Prostate gland (tissue), 2 donors: Measurements from ENCODE around the gene TRRAP. TPM values are rescaled to one million over a fixed set of nuclear protein-coding genes. Genes with fewer than 3 reads are reported as not detected.
A peak's percentile ranks its signal among the peaks of the same experiment; 100 is the strongest.
"Not testable (repeated sequence)": the region's sequence is repeated elsewhere in the genome, so short reads cannot be mapped to it uniquely, and the experiment has no call there.

ENCODE experiments used
- DNase-seq: peaks from one replicate; pipeline ENCODE4 v3.0.0-alpha.2; 2019; ENCODE audit warnings: low spot score
- H3K27ac ChIP-seq, 2 donors: fragments of 200-600 bp; sonication (generic); 2 replicates each; pipeline ENCODE4 v1.5.1; 2017 to 2019
- H3K27me3 ChIP-seq: fragments of 200-600 bp; sonication (generic); replicated peaks from 2 replicates; pipeline ENCODE4 v1.5.1; 2019; ENCODE audit not compliant: insufficient read depth
- H3K36me3 ChIP-seq, 2 donors: fragments of 200-600 bp; sonication (generic); 1 replicate in 1 of 2; 2 replicates in 1 of 2; pipeline versions ENCODE4 v1.5.1 to v1.8.1; 2017 to 2019
- H3K4me1 ChIP-seq: fragments of 200-600 bp; sonication (generic); replicated peaks from 2 replicates; pipeline ENCODE4 v1.5.1; 2019
- H3K4me3 ChIP-seq, 2 donors: fragments of 200-600 bp; sonication (generic); 2 replicates each; pipeline ENCODE4 v1.5.1; 2017 to 2019
- H3K9me3 ChIP-seq: fragments of 200-600 bp; sonication (generic); 2 replicates; pipeline ENCODE4 v1.5.1; 2017
- POLR2A ChIP-seq: fragments of 450-650 bp; IDR thresholded peaks from one replicate; pipeline ENCODE4 v1.6.1; 2016; ENCODE audit warnings: antibody characterized with exemption, mild to moderate bottlenecking
- POLR2AphosphoS5 ChIP-seq: sonication (generic); formaldehyde crosslinking; IDR thresholded peaks from one replicate; pipeline ENCODE4 v1.6.1; 2017; ENCODE audit warnings: antibody characterized with exemption
- WGBS: methylation state at CpG from one replicate; pipeline ENCODE4 v1.1.5; 2018; 5-methylcytosine and 5-hydroxymethylcytosine counted together
- intact Hi-C: fragments of 100-400 bp; cut with DNase I; formaldehyde crosslinking; loops from one replicate; pipeline ENCODE4 v1.14.2; 2022
- total RNA-seq, 2 donors: library from RNA; depleted of rRNA; stranded (reverse); fragments of >200 nt; gene quantifications; one replicate each; pipeline ENCODE4 v1.1.0, GENCODE V29; 2016
- TF ChIP-seq, protein P1 (sequence below), 4 experiments: fragments of 200-600 bp in 2 of 4; fragments of 450-650 bp in 2 of 4; sonication (generic) in 2 of 4; IDR thresholded peaks; 1 replicate in 3 of 4; 2 replicates in 1 of 4; pipeline ENCODE4 v1.5.1; 2016 to 2019; ENCODE audit warnings: antibody characterized with exemption in 4 of 4, mild to moderate bottlenecking in 2 of 4, moderate library complexity in 2 of 4

TRRAP gene
- total RNA-seq, 2 donors from 2014 or later = 38.3 to 87.4 TPM

DNA sequence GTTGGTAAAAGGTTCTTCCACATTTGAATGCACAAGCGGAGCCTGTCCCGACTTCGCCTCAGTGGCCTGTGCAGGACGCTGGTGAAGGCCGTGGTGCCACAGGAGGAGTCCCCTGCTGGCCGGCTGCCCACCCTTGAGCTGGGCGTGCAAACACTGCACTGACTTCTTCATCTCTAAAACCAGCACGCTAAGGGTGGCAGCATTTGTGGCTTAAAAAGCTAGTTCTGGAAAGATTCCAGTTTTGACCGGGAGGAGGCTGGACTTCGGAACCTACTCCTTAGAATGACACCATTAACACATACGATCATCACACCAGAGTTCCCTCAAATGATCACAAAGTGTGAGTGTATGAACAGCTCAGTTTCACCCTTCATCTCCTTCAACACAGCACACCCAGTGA lies 163.2 kb downstream of the TRRAP start:
- Histone ChIP-seq H3K9me3 (no peaks in the 10 kb centered on the region), H3K27me3 (no peaks in the 10 kb centered on the region), H3K27ac (no peak overlapping the region), H3K4me3 (no peak overlapping the region), H3K4me1 (peaks cover 6% of the 10 kb centered on the region), H3K36me3 (peaks cover 0 to 8% of the 10 kb centered on the region in 2 donors)
- 67% methylated on average over 11 of the region's 11 CpGs for WGBS
- DNase-seq = no peak
- intact Hi-C loops = loop anchor here (1.0 to 2.0 kb wide), 2 partner anchors 103 to 272 kb away; partner anchors contain the start of gene SMURF1
- TF ChIP-seq, protein P1, sequence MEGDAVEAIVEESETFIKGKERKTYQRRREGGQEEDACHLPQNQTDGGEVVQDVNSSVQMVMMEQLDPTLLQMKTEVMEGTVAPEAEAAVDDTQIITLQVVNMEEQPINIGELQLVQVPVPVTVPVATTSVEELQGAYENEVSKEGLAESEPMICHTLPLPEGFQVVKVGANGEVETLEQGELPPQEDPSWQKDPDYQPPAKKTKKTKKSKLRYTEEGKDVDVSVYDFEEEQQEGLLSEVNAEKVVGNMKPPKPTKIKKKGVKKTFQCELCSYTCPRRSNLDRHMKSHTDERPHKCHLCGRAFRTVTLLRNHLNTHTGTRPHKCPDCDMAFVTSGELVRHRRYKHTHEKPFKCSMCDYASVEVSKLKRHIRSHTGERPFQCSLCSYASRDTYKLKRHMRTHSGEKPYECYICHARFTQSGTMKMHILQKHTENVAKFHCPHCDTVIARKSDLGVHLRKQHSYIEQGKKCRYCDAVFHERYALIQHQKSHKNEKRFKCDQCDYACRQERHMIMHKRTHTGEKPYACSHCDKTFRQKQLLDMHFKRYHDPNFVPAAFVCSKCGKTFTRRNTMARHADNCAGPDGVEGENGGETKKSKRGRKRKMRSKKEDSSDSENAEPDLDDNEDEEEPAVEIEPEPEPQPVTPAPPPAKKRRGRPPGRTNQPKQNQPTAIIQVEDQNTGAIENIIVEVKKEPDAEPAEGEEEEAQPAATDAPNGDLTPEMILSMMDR (IDR thresholded peaks at IDR 0.05) = no peak
- TF ChIP-seq POLR2AphosphoS5 = no peak
- TF ChIP-seq POLR2A = no peak

DNA sequence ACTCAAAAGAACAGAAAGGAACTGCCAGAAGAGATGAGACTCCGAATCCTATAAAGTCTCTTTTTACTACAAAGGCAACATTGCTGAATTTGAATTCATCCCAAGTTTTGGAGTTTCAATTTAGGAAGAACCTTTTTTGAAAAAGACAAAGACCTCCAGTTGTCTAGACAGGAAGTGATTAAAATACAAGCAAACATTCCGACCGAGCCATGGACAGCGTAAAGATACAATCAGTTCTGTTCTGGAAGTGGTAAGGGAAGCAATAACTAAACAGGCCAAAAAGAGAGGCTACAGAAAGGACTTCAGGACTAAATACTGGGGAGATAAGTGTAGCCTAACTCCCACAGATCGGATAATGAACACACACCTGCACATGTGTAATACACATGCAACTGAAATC lies 164.6 kb downstream of the TRRAP start:
- H3K4me3 ChIP-seq = no peak overlapping the region
- H3K4me1 ChIP-seq = peaks cover 6% of the 10 kb centered on the region
- H3K36me3 ChIP-seq = peaks cover 0 to 14% of the 10 kb centered on the region in 2 donors
- 12% methylated on average over 5 of the region's 5 CpGs for WGBS
- no peak overlapping the region for H3K27ac ChIP-seq
- intact Hi-C loops = no loop called here
- no peaks in the 10 kb centered on the region for H3K27me3 ChIP-seq
- no peaks in the 10 kb centered on the region for H3K9me3 ChIP-seq
- peak; percentile 37 for DNase-seq
- no peak for TF ChIP-seq POLR2A
- TF ChIP-seq, protein P1 (IDR thresholded peaks at IDR 0.05) = peak in 1 of 4 experiments; percentile 4
- TF ChIP-seq POLR2AphosphoS5 = peak; percentile 70

DNA sequence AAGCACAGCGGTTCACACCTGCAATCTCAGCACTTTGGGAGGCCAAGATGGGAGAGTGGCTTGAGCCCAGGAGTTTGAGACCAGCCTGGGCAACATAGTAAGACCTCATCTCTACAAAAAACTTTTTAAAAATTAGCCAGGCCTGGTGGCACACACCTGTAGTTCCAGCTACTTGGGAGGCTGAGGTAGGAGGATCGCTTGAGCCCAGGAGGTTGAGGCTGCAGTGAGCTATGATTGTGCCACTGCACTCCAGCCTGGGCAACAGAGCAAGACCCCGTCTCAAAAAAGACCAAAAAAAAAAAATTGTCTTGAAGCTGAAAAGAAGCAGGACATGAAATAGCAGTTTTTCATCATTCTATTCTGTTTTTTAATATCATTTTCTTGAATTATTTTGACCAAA lies 166.5 kb downstream of the TRRAP start:
- 94% methylated on average over 3 of the region's 3 CpGs for WGBS
- peaks cover 0 to 15% of the 10 kb centered on the region in 2 donors for H3K36me3 ChIP-seq
- H3K9me3 ChIP-seq, H3K27me3 ChIP-seq, H3K27ac ChIP-seq, intact Hi-C loops, DNase-seq, H3K4me1 ChIP-seq, H3K4me3 ChIP-seq: not testable (repeated sequence)

DNA sequence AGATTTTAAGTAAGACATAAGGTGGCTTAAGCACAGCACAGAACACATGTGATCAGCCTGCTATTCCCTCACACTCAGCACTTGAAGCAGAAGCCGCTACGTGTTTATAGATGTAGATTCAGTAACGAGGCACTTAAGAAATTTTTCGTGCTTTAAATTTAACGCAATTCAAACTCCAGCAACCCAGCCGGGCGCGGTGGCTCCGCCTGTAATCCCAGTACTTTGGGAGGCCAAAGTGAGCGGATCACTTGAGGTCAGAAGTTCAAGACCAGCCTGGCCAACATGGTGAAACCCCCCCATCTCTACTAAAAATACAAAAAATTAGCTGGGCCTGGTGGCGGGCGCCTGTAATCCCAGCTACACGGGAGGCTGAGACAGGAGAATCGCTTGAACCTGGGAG lies 167.9 kb downstream of the TRRAP start:
- peaks cover 5 to 16% of the 10 kb centered on the region in 2 donors for H3K36me3 ChIP-seq
- intact Hi-C loops, DNase-seq, H3K27ac ChIP-seq, H3K9me3 ChIP-seq, H3K4me1 ChIP-seq, H3K27me3 ChIP-seq, H3K4me3 ChIP-seq: not testable (repeated sequence)
- 91% methylated on average over 14 of the region's 14 CpGs for WGBS

DNA sequence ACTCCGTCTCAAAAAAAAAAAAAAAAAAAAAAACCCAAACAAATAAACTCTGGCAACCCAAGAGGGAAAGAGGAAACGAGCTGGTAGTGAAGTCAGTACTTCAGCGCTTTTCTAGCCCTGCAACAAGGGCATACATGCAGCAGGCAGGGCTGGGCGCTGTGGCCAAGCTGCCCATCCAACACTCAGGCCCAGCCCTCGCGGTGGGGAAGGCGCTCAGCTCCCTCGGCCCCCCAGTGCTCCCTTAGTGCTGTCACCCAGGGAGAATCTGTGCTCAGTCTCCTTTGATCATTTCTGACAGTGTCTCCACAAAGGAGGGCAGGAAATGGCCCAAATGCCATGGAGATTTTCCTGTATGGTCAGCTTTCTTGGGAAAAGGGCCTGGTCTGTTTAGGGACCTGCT lies 168.4 kb downstream of the TRRAP start:
- peaks cover 10 to 18% of the 10 kb centered on the region in 2 donors for H3K36me3 ChIP-seq
- H3K9me3 ChIP-seq = no peaks in the 10 kb centered on the region
- WGBS = 84% methylated on average over 8 of the region's 8 CpGs
- TF ChIP-seq, protein P1 (IDR thresholded peaks at IDR 0.05) = no peak
- TF ChIP-seq POLR2A (no peak), POLR2AphosphoS5 (no peak)
- DNase-seq = no peak
- H3K27ac ChIP-seq = no peak overlapping the region
- H3K27me3 ChIP-seq = no peaks in the 10 kb centered on the region
- H3K4me1 ChIP-seq = no peaks in the 10 kb centered on the region
- intact Hi-C loops = no loop called here
- no peak overlapping the region for H3K4me3 ChIP-seq

DNA sequence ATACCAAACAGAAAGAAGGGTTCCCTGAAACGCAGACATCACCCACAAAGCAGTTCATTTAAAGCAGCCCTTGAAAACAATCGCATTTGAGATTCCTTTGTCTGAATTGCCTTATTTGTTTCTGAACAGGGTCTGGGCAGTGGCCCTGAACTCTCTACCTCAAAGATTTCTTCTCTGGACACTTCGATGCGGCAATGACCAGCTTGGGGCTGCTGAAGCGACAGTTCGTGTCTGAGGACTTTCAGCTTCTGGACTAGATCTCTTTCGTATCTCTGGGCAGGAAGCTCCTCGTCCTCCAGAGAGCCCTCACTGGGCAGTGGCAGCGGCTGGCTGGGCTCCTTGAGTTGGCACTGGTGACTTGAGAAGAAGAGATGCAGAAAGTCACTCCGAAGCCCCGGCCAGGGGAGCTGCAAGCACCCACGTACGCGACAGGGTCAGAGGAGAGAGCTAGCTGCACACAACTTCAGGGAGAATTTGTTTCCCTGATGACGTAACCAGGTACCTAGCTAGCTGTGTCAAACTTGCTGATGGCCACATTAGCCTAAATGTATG lies 169.3 kb downstream of the TRRAP start:
- no peak for DNase-seq
- TF ChIP-seq, protein P1 (IDR thresholded peaks at IDR 0.05) = no peak
- TF ChIP-seq POLR2AphosphoS5 = no peak
- TF ChIP-seq POLR2A = no peak
- no peaks in the 10 kb centered on the region for H3K9me3 ChIP-seq
- H3K36me3 ChIP-seq = peaks cover 16 to 21% of the 10 kb centered on the region in 2 donors
- no peaks in the 10 kb centered on the region for H3K27me3 ChIP-seq
- H3K27ac ChIP-seq = no peak overlapping the region
- H3K4me3 ChIP-seq = no peak overlapping the region
- intact Hi-C loops = no loop called here
- WGBS = 90% methylated on average over 15 of the region's 15 CpGs
- H3K4me1 ChIP-seq = no peaks in the 10 kb centered on the region
